HG02981 (cell line): ENCODE results near the gene GMDS.

Source experiments
- ATAC-seq: cut with Tn5 transposase; IDR thresholded peaks from one replicate; pipeline ENCODE4 v1.9.1; 2021; ENCODE audit warnings: mild to moderate bottlenecking, moderate library complexity; ENCODE audit not compliant: unreplicated experiment

GMDS gene

DNA sequence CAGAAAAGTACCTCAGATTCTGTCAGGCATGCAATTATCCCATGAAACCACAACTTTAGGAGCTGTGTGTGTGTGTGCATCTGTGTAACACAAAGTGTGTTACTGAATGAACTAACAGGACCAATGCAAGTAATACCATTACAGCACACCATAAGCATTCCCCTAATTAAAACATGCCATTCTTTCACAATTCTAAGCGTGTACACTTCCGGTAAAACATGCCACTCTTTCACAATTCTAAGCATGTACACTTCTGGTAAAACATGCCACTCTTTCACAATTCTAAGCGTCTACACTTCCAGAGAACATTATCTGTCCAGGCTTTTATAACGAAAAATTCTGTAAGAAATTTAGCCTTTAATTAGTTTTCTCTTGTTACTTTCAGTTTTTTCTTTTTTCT is 238.2 kb downstream of the GMDS start:
- ATAC-seq, result no peak

- ATAC-seq, result no peak
These were observed 240.5 kb downstream of the GMDS start for GRCh38 chr6:2004888-2005287.

- no peak for ATAC-seq
These were observed 244.4 kb downstream of the GMDS start for GRCh38 chr6:2000962-2001361.

GRCh38 chr6:1997702-1998101 is 247.7 kb downstream of the GMDS start:
- no peak for ATAC-seq

- no peak for ATAC-seq
These were observed 249.8 kb downstream of the GMDS start for GRCh38 chr6:1995636-1996035.

DNA sequence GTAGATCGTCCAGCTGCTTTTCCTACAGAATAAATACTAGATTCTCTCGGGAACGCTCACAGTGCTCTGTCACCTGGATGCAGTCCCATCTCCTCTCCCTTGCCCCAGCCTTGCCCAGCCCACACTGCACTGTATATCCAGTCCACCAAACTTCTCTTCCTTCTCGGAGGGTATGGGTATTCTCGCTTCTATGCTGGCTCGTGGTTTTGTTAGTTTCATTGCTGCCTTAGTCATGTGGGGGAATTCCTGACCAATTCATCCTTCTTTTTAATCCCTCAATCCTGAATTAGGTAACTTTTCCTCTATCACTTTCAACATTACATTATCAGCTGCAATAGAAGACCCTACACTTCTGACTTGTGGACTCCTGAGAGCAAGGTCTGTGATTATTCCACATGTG is 252.4 kb downstream of the GMDS start:
- no peak for ATAC-seq

DNA sequence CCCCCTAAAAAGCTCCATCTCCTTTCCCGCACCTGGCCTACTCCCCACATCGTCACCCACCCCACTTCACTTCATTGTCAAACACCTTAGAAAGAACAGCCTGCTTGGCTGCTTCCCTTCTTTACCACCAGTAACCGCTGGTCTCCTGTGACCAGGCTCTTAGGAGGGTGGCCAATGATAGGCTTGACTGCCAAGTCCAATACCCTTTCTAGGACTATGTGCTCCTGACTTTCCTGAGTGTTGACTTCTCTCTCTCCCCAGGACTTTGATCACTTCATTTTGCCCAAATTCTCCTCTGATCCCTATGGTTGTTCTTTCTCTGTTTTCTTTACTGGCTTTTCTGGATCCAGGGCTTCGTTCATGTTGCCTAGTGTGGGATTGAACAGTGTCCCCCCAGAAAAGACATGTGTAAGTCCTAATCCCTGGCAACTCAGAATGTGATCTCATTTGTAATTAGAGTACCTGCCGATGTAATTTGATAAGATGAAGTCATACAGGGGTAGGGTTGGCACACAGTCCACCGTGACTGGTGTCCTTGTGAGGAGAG is 254.0 kb downstream of the GMDS start:
- ATAC-seq, result no peak

- no peak for ATAC-seq
These were observed 256.6 kb downstream of the GMDS start for GRCh38 chr6:1988843-1989242.

- ATAC-seq, result no peak
These were observed 257.8 kb downstream of the GMDS start for GRCh38 chr6:1987640-1988039.

- ATAC-seq, result no peak
These were observed 258.8 kb downstream of the GMDS start for GRCh38 chr6:1986454-1987243.

- no peak for ATAC-seq
These were observed 260.9 kb downstream of the GMDS start for GRCh38 chr6:1984346-1984994.

- ATAC-seq, result no peak
These were observed 261.6 kb downstream of the GMDS start for GRCh38 chr6:1983850-1984249.

DNA sequence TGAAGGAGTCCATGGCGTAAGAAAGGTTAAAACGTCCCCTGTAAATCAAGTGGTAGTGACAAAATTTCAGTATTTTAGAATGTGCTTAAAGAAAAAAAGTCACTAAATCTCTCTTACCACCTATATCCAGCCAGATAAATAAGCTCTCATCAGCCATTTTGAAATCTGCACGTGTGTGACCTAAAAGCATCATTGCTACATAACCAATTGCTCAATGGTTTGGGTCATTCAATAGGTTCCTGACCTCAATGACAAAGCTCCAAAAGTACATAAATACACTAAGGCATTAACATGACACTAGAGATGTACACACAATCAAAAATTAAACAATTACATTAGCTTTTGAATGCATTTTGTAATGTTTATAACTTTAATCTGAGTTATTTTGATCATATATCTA is 272.4 kb downstream of the GMDS start:
- ATAC-seq, result no peak

GRCh38 chr6:1971612-1972011 is 273.8 kb downstream of the GMDS start:
- ATAC-seq, result no peak

DNA sequence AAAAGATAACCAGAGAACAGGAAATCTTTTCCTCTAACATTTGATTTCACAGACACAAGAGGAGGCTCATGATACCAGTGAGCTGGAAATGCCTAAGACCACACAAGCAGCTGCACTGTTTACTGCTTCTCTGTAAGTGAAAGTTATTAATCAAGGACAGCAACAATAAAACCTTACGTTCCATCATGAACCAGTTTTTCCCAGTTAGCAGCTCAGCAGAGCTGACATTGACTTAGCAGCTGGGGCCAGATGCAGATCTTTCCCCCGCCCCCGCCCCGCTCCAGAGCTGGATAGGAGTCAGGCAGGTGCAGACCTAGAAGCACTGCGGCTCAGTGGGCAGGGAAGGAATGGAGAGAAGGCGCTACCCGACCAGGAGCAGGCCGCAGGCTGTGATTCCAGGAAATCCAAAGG is 275.2 kb downstream of the GMDS start:
- no peak for ATAC-seq

- no peak for ATAC-seq
These were observed 278.7 kb downstream of the GMDS start for GRCh38 chr6:1966713-1967112.

DNA sequence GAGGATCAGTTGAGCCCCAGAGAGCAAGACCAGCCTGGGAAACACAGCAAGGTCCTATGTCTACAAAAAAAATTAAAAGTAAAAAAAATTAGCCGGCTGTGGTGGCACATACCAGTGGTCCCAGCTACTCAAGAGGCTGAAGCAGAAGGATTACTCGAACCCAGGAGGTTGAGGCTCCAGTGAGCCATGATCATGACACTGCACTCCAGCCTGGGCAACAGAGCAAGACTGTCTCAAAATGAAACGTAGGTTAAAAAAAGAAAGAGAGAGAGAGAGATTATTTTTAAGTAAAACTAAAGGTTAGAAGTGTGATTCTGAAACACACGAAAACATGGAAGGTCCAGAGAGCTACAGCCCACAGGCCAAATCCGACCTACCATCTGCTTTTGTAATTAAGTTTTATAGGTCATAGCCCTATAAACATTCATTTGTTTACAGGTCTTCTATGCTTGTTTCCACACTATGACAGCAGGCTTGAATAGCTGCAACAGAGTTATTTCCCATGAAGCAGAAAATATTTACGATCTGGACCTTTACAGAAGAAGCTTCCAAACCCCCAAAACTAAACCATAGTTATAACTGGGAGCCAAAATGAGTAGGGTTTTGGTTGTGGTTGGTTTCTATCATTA is 279.7 kb downstream of the GMDS start:
- no peak for ATAC-seq

DNA sequence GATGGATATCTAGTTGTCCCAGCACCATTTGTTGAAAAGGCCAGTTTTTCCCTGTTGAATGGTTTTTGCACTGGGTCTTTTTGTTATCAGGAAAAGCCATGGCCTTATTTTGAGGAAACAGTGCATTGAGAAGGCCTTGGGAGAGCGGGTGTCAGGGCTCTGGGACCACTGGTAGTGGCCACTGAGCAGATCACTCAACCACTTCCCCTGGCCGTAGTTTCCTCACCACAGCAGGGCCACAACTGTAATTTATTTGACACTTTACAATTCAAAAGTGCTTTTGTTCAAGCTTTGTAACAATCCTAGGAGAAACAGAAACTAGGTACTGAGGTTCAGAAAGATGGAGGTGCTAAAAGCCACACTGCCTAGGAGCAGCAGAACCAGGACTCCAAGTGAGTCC is 281.8 kb downstream of the GMDS start:
- no peak for ATAC-seq

DNA sequence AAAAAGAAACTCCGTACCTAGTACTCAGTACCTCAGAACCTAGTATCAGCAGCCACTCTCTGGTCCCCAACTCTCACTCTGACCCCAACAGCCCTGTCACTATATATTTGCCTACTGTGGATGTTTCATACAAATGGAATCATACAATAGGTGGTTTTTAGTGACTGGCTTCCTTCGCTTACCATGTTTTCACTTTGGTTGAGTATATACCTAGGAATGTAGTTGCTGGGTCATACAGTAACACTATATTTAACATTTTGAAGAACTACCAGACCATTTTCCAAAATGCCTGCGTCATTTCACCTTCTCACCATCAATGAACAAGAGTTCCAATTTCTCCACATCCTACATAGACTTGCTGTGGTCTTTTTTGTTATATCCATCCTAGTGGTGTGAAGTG is 283.2 kb downstream of the GMDS start:
- no peak for ATAC-seq

- no peak for ATAC-seq
These were observed 284.8 kb downstream of the GMDS start for GRCh38 chr6:1960486-1961142.

DNA sequence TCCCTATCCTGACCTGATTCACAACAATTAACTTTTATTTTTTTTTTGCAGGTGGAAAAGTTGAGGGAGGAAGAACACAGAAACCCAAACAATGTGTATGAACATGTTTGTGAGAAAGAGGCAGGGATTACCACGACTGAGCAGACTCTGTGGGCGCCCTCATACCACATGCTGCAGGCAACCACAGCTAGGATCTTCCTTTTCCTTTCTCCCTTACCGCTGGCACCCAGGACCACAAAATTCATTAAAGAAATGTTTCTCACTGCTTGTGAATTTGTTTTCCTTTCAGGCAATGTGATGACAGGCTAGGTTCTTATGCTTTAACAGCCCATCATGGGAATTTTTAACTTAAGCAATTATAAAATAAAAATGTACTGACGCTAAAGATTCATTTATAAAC is 287.1 kb downstream of the GMDS start:
- ATAC-seq, result no peak
